NCI-H1105 (cell line): Measurements from ENCODE around the gene CPNE2.
A peak's percentile ranks its signal among the peaks of the same experiment; 100 is the strongest.
"Not testable (repeated sequence)": the region's sequence is repeated elsewhere in the genome, so short reads cannot be mapped to it uniquely, and the experiment has no call there.

ENCODE experiments used
- DNase-seq: peaks from one replicate; lab custom pipeline; 2025; lab: John Stamatoyannopoulos, UW

Gene CPNE2

GRCh38 chr16:57098188-57098841, 5.9 kb downstream of the CPNE2 start:
- no peak for DNase-seq

GRCh38 chr16:57099965-57100364, 7.6 kb downstream of the CPNE2 start:
- DNase-seq: not testable (repeated sequence)

- DNase-seq: no peak
Observed at GRCh38 chr16:57100445-57100844, 8.1 kb downstream of the CPNE2 start.

GRCh38 chr16:57102888-57103851, 10.8 kb downstream of the CPNE2 start:
- DNase-seq: no peak

GRCh38 chr16:57104706-57105105, 12.3 kb downstream of the CPNE2 start:
- no peak for DNase-seq

GRCh38 chr16:57105184-57105583, 12.8 kb downstream of the CPNE2 start:
- no peak for DNase-seq

GRCh38 chr16:57106767-57107166, 14.4 kb downstream of the CPNE2 start:
- no peak for DNase-seq

- DNase-seq: no peak
Observed at GRCh38 chr16:57107321-57107922, 15.0 kb downstream of the CPNE2 start.

- no peak for DNase-seq
Observed at GRCh38 chr16:57108432-57108831, 16.0 kb downstream of the CPNE2 start.

GRCh38 chr16:57109259-57110105, 17.1 kb downstream of the CPNE2 start:
- not testable (repeated sequence) for DNase-seq

GRCh38 chr16:57110937-57111336, 18.6 kb downstream of the CPNE2 start:
- DNase-seq: no peak

GRCh38 chr16:57111420-57111819, 19.0 kb downstream of the CPNE2 start:
- no peak for DNase-seq

GRCh38 chr16:57112403-57113041, 20.1 kb downstream of the CPNE2 start:
- DNase-seq: no peak

- DNase-seq: no peak
Observed at GRCh38 chr16:57113042-57113453, 20.7 kb downstream of the CPNE2 start.

GRCh38 chr16:57113664-57114063, 21.3 kb downstream of the CPNE2 start:
- no peak for DNase-seq

- DNase-seq: no peak
Observed at GRCh38 chr16:57115168-57115513, 22.8 kb downstream of the CPNE2 start.

GRCh38 chr16:57115514-57116182, 23.3 kb downstream of the CPNE2 start:
- DNase-seq: peak; percentile 9

- no peak for DNase-seq
Observed at GRCh38 chr16:57118461-57119084, 26.2 kb downstream of the CPNE2 start.

- no peak for DNase-seq
Observed at GRCh38 chr16:57123216-57123973, 31.0 kb downstream of the CPNE2 start.
